GM18870 (cell line): ENCODE results near the gene SRGAP2C.
"Not testable (repeated sequence)": the region's sequence is repeated elsewhere in the genome, so short reads cannot be mapped to it uniquely, and the experiment has no call there.

Experiments used
- ATAC-seq: cut with Tn5 transposase; IDR thresholded peaks from one replicate; pipeline ENCODE4 v1.9.1; 2021; ENCODE audit warnings: moderate library complexity; ENCODE audit not compliant: unreplicated experiment

SRGAP2C gene

DNA sequence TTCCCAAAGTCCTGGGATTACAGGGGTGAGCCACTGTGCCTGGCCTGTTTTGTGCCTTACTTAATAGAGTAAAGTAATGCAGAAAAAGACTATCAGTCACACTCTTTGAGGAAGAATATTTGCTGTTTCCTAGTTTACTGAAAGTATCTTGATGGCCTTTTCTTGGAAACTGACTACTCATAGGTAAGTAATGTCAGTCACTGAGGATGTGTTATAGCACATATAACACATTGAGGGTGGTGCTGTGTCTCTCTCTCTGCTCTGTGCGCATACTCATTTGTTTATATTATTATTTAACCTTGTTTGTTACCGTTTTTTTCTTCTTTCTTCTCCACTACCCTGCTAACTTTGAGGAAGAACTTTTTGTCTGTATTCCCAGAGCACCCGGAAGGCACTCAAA, 93.4 kb downstream of the SRGAP2C start:
- not testable (repeated sequence) for ATAC-seq

DNA sequence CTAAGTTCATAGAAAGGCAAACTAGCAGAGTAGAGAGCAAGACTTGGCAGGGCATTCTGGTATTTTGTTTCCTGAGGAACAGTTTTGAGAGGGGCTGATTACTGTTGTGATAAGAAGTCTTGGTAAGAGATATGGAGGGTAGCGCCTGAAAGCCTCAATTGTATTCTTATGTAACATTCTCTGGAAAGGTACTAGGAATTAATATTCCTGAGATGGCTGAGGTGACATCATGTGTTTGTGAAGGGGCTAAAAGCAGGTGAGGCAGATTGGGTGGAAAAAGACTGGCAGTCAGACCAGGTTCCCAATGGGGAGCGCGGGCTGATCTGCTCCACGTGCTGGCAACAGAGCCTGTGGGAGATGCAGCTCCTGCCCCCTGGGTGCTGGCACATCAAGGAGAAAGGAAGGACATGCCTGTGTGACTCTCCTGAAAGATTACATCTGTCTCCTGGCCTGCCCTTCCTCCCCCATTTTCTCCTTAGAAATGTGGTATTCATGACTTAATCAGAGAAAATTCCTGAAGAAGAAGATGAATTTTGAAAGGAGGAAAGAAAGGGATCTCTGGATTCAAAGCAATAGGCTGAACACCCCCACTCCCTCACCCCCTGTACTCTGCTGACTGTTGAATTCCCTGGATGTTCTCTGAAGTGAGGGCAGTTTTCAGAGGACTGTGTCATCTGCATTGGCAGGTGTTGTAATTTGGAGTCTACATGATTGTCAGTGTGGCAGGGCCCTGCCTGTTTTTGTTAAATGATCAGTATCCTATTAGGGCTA, 94.2 kb downstream of the SRGAP2C start:
- ATAC-seq = not testable (repeated sequence)

DNA sequence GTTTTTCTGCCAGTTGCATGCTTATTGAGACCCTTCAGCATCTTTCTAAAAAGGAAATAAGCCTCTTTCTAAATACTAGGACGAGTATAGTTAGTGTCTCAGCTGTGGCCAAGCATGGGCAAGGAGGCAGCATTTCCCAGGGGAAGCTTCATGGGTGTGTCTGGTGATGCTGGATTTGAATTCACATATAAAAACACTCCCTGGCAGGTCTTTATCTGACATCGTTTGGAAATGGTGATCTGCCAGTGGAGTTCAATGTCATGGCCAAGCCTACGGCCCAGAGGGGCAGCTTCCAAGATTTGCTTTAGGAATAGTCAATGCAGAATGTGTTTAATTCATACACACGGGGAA, 94.7 kb downstream of the SRGAP2C start:
- ATAC-seq = not testable (repeated sequence)

DNA sequence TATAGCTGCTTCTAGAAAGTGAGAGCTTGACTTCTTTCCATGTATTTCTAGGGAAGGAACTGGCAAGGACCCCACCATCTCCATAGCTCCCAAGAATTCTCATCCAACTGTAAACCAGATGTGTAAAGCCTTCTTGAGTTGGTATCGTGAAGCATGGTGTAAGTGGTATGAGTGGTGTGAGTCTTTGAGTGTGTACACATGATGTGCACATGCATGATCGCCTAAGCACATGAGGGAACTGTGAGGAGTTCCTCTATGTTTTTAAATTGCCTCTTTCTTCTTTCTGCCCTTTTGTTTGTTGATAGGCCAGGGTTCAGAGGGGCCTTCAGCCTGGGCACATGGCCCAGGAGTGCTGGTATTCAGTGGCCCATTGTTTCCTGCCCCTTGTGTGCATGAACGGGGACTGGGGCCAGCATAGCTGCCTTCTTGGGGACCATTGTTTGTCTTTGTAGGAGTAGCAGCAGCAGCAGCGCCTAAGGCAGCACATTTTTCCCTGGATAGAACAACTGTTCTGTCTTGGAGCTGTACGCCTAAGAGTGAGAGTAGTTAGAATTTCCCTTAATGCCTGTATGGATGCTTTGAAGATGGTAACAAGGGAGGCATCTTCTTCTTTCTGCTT, 96.0 kb downstream of the SRGAP2C start:
- ATAC-seq = not testable (repeated sequence)

DNA sequence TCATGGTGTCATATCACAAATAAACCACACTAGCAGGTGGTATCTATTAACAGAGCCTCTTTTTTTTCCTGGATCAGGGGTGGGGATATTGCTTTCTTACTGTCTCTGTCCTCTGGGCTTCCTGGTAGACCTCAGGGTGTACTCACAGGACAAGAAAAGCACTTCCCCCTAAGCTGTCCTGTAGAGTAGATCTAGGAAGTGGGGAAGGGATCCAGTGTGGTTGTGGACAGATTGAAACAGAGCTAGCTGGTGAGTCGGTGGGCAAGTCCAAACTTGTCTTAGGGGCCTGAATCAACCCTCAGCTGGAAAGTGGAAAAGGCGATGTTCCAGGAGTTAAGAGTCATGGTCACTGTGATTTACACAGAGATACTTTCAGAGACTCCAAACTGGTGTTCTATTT, 96.7 kb downstream of the SRGAP2C start:
- not testable (repeated sequence) for ATAC-seq

DNA sequence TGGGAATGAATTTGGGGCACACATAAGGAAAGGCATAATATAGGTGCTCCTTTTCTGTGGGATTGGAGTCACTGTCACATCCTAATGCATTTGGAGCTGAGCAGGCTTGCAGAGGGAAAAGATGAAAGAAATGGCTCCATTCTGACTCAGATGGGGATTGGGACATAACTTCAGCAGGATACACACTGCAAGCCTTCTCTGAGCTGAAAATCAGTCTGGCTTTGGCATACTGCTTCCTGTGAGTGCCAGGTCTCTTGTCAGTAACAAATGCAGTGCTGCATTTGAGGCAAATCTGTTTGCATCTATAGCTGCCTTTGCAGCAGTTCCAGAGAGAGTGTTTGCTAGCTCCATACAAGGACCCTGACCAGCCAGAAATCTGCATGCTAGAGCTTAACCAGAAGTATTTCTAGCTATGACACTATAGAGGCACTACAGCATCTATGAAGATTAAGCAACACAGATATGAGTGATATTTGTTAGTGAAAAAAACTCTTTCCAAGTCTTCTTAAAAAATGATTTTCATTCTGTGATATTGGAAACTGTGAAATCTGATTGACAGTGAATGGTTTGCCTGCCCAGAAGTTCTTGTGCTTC, 98.9 kb downstream of the SRGAP2C start:
- not testable (repeated sequence) for ATAC-seq

DNA sequence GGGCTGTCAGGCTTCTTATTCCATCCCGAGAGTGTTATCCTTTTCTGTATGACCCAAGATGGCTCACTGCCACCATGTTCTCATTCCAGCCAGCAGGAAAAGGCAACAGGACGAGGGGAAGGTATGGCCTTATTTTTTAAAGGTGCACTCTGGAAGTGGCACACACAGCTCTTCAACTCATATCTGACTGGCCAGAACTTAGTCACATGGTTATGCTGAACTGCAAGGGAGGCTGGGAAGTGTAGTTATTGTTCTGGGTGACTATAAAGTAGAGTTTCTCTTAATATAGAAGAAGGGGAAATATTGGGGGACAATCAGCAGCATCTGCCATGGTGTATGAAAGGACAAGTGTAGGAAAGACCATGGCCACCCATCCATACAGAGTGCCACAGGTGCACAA, 107.8 kb downstream of the SRGAP2C start:
- ATAC-seq = not testable (repeated sequence)

- ATAC-seq = not testable (repeated sequence)
These were observed 108.8 kb downstream of the SRGAP2C start for GRCh38 chr1:121293263-121294204.

GRCh38 chr1:121294205-121294570, 109.4 kb downstream of the SRGAP2C start:
- ATAC-seq = not testable (repeated sequence)

DNA sequence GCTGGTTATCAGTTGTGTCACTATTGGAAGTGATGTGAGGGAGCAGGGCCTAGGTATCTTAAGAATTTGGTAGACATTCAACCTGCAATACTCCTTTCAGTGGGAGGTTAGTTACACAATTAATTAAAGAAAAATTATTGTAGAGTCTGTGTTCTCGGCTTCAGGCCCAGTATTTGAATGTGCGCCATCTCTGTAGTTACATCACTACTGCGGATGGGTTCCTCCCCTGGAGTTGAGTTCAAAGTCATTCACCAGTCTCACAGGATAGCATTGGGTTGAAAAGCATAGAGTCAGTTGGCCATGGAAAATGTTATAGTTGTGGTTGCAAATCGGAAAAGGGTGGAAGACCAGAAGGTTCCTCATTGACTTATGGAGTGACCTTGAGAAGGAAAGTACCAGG, 111.8 kb downstream of the SRGAP2C start:
- ATAC-seq = not testable (repeated sequence)

GRCh38 chr1:121298529-121298928, 113.8 kb downstream of the SRGAP2C start:
- ATAC-seq = not testable (repeated sequence)

GRCh38 chr1:121299514-121300149, 114.9 kb downstream of the SRGAP2C start:
- ATAC-seq = not testable (repeated sequence)

GRCh38 chr1:121301876-121302275, 117.1 kb downstream of the SRGAP2C start:
- not testable (repeated sequence) for ATAC-seq

- not testable (repeated sequence) for ATAC-seq
These were observed 123.0 kb downstream of the SRGAP2C start for GRCh38 chr1:121307759-121308158.

GRCh38 chr1:121315509-121315908, 130.7 kb downstream of the SRGAP2C start:
- ATAC-seq = not testable (repeated sequence)

- not testable (repeated sequence) for ATAC-seq
These were observed 131.3 kb downstream of the SRGAP2C start for GRCh38 chr1:121316081-121316480.

GRCh38 chr1:121317491-121318468, 133.0 kb downstream of the SRGAP2C start:
- not testable (repeated sequence) for ATAC-seq

DNA sequence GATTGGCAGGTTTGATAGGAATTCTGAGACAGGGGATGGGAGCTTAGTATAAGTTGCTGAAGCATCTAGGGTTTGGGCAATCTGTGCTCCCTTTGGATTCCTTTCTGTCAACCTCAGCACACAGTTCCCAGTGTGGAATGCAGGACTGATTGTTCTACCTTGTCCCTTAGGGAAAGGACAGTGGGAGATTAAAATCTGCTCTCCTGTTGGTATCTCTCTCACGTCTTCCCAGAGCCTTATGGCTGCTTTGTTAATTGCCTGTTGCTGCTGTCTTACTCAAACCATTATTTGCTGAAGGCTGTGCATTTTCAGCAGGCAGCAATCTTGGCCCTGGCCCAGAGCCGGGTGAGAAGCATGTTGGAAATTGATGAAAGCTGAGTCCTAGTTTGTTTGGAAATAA, 133.9 kb downstream of the SRGAP2C start:
- ATAC-seq = not testable (repeated sequence)

DNA sequence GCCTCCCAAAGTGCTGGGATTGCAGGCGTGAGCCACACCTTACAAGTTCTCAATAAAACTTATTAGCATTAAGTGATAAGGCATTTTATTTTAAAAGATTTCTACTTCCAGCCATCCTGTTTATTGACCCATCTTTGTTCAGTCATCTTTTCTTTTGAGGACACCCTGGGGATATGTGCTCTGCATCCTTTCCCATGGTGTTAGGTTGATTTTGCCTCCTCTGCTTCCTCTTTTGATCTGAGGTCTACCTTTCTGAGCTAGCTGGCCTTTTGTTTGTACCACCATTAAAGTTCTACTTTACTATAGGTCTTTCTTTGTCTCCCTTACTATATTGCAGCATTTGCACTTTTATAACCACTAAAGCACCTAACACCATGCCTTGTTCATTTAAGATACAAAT, 136.9 kb downstream of the SRGAP2C start:
- ATAC-seq = not testable (repeated sequence)
